ENCODE measurements around the gene EFCAB11.

DNA sequence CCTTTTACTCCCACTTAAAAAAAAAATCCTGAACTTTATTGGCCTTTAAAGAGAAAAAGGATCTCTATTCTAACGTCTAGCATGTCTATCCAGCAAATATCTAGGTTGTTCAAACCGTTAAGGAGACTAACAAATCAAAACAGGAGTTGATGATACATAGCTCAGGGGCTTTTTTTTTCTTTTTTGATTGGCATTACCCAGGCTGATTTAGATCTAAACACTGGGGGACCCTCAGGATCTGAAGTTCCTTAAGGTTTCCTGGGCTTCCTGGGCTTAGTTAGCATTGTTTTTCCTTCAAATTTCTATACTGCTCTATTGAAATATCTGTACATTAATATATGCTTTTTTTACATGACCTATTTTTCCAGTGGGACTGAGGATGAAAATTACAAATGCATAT, 42.3 kb downstream of the EFCAB11 start:
- TF ChIP-seq, protein P1, sequence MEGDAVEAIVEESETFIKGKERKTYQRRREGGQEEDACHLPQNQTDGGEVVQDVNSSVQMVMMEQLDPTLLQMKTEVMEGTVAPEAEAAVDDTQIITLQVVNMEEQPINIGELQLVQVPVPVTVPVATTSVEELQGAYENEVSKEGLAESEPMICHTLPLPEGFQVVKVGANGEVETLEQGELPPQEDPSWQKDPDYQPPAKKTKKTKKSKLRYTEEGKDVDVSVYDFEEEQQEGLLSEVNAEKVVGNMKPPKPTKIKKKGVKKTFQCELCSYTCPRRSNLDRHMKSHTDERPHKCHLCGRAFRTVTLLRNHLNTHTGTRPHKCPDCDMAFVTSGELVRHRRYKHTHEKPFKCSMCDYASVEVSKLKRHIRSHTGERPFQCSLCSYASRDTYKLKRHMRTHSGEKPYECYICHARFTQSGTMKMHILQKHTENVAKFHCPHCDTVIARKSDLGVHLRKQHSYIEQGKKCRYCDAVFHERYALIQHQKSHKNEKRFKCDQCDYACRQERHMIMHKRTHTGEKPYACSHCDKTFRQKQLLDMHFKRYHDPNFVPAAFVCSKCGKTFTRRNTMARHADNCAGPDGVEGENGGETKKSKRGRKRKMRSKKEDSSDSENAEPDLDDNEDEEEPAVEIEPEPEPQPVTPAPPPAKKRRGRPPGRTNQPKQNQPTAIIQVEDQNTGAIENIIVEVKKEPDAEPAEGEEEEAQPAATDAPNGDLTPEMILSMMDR (conservative IDR thresholded peaks at IDR 0.05) = no peak
- TF ChIP-seq ZFX (IDR thresholded peaks at IDR 0.05) = no peak

Data from C4-2B (cell line).